C4-2B (cell line): Measurements from ENCODE around the gene PCED1B.
"Not testable (repeated sequence)": the region's sequence is repeated elsewhere in the genome, so short reads cannot be mapped to it uniquely, and the experiment has no call there.

Source experiments
- H3K27ac ChIP-seq: fragments of 450-650 bp; 2 replicates; pipeline ENCODE4 v1.5.1; 2017
- ZFX ChIP-seq: fragments of 450-650 bp; IDR thresholded peaks from 2 replicates; pipeline ENCODE4 v1.6.1; 2017
- TF ChIP-seq, protein P1 (sequence below): fragments of 450-650 bp; conservative IDR thresholded peaks from 2 replicates; pipeline ENCODE4 v1.5.1; 2017; ENCODE audit warnings: mild to moderate bottlenecking

Gene PCED1B

DNA sequence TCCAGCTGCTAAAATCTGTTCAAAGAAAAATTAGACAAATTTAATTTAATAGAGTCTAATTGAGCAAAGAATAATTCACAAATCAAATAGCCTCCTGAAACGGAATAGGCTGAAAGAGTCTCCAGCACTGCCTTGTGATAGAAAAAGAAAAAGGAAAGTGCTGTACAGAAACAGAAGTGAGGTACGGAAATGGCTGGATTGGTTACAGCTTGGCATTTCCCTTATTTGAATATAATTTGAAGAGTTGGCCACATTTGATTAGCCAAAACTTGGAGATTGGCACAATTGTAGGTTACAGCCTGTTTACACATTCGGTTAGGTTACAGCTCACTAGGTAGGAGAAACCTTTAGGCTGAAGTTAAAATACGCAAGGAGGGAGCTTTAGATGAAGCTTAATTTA is 24.8 kb upstream of the PCED1B start:
- no peak for TF ChIP-seq ZFX
- TF ChIP-seq, protein P1, sequence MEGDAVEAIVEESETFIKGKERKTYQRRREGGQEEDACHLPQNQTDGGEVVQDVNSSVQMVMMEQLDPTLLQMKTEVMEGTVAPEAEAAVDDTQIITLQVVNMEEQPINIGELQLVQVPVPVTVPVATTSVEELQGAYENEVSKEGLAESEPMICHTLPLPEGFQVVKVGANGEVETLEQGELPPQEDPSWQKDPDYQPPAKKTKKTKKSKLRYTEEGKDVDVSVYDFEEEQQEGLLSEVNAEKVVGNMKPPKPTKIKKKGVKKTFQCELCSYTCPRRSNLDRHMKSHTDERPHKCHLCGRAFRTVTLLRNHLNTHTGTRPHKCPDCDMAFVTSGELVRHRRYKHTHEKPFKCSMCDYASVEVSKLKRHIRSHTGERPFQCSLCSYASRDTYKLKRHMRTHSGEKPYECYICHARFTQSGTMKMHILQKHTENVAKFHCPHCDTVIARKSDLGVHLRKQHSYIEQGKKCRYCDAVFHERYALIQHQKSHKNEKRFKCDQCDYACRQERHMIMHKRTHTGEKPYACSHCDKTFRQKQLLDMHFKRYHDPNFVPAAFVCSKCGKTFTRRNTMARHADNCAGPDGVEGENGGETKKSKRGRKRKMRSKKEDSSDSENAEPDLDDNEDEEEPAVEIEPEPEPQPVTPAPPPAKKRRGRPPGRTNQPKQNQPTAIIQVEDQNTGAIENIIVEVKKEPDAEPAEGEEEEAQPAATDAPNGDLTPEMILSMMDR: no peak
- H3K27ac ChIP-seq: no peak overlapping the region

GRCh38 chr12:47055856-47056255 is 23.6 kb upstream of the PCED1B start:
- H3K27ac ChIP-seq: not testable (repeated sequence)

DNA sequence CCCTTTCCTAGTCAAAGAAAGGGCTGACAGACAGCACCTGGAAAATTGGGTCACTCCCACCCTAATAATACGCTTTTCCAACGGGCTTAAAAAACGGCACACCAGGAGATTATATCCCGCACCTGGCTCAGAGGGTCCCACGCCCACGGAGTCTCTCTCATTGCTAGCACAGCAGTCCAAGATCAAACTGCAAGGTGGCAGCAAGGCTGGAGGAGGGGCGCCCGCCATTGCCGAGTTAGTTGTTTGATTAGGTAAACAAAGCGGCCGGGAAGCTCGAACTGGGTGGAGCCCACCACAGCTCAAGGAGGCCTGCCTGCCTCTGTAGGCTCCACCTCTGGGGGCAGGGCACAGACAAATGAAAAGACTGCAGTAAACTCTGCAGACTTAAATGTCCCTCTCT is 22.5 kb upstream of the PCED1B start:
- H3K27ac ChIP-seq: not testable (repeated sequence)

GRCh38 chr12:47058640-47059039 is 20.8 kb upstream of the PCED1B start:
- not testable (repeated sequence) for H3K27ac ChIP-seq

DNA sequence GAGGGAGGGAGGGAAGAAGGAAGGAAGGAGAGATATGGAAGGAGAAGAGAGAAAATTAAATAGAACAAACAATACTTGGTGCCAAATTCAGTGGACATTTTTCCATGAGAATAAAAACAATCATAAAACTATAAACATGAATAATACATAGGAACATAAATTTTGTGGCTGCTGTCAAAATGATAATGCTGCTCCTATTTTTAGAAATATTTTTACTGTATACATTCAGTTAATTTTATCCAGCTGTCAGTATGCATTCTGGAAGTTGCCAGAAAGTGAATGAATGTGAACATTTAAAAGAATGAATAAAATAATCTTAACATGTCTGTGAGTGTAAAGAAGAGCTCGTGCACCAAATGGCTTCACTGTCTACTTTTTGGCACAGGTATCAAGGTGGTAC is 13.9 kb upstream of the PCED1B start:
- H3K27ac ChIP-seq: no peak overlapping the region
- TF ChIP-seq, protein P1: no peak
- no peak for TF ChIP-seq ZFX

- TF ChIP-seq ZFX: no peak
- TF ChIP-seq, protein P1: no peak
- no peak overlapping the region for H3K27ac ChIP-seq
These were observed 13.0 kb upstream of the PCED1B start for GRCh38 chr12:47066278-47067025.

DNA sequence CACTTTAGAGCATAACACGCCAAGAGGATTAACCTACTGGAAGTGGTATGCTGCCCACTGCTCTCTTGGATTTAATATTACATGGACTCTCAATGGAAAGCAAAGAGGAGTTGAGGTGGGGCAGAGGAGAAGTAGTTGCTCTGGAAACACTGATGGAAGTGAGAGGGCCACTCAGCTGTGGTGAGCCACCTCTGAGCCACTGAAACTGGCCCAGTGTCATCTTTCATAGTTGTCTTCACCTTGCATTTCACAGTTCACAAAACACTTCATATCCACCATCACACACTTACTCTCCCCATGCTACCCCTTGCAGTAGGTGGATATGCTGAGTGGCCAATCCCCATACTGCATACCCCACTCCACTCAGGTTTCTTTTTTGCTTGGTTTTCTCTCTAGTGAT is 12.2 kb upstream of the PCED1B start:
- TF ChIP-seq ZFX: no peak
- TF ChIP-seq, protein P1: no peak
- H3K27ac ChIP-seq: no peak overlapping the region

DNA sequence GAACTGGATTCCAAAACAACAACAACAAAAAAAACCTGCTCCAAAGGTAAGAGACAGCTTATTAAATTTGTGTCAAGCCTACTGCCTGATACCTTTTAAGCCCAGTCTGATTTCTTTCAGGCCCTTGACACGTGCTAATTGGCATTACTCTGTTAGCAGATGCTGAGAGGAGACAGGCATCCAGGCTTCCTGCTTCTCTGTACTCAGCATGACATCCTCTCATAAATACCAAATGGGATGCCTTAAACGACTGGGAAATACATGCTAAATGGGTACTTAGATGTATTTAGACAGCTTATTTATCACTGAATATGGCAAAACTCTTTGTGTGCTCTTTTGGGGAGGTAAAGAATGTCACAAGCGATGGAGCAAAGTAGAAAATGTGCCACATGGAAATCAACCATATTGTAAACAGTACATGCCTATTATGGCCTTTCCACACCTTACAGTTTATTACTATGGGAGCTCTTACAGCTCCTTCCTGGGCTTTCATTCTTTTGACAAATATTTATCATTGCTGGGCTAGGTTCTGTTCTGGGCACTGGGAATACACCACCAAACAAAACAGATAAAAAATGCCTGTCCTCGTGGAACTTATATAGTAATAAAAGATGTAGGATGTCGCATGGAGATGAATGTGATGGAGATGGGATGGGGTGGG is 11.5 kb upstream of the PCED1B start:
- TF ChIP-seq ZFX: no peak
- TF ChIP-seq, protein P1: no peak
- H3K27ac ChIP-seq: no peak overlapping the region

GRCh38 chr12:47068539-47068938 is 10.9 kb upstream of the PCED1B start:
- no peak overlapping the region for H3K27ac ChIP-seq
- TF ChIP-seq, protein P1: no peak
